Breast epithelium (tissue), 4 donors: Measurements from ENCODE around the gene POFUT1. TPM values are rescaled to one million over a fixed set of nuclear protein-coding genes. Genes with fewer than 3 reads are reported as not detected.

Source experiments
- DNase-seq, 2 donors: peaks; one replicate each; pipeline ENCODE4 v3.0.0-alpha.2; 2019; ENCODE audit warnings: low spot score in 2 of 2
- H3K27ac ChIP-seq, 2 donors: fragments of 200-600 bp; sonication (generic) in 1 of 2; one replicate each; pipeline ENCODE4 v1.5.1; 2016 to 2019; ENCODE audit warnings: mild to moderate bottlenecking in 1 of 2
- H3K27me3 ChIP-seq, 2 donors: fragments of 200-600 bp; sonication (generic) in 1 of 2; one replicate each; pipeline versions ENCODE4 v1.5.1 to v1.6.0; 2017 to 2019; ENCODE audit warnings: control low read depth in 1 of 2, mild to moderate bottlenecking in 1 of 2
- H3K36me3 ChIP-seq: fragments of 200-600 bp; one replicate; pipeline ENCODE4 v1.5.1; 2019
- H3K4me1 ChIP-seq, 2 donors: fragments of 200-600 bp; sonication (generic); one replicate each; pipeline ENCODE4 v1.5.1; 2016 to 2019; ENCODE audit warnings: control low read depth in 1 of 2
- H3K4me3 ChIP-seq, 3 donors: fragments of 200-600 bp; sonication (generic); 1 replicate in 2 of 3; 2 replicates in 1 of 3; pipeline ENCODE4 v1.5.1; 2016 to 2019; ENCODE audit warnings: mild to moderate bottlenecking in 3 of 3, moderate library complexity in 2 of 3
- H3K9me3 ChIP-seq, 2 donors: fragments of 200-600 bp; sonication (generic) in 1 of 2; one replicate each; pipeline ENCODE4 v1.5.1; 2016 to 2019; ENCODE audit warnings: control low read depth in 1 of 2
- CTCF ChIP-seq, 3 donors: fragments of 450-650 bp; IDR thresholded peaks; one replicate each; pipeline ENCODE4 v1.5.1; 2016 to 2017; ENCODE audit warnings: antibody characterized with exemption in 3 of 3, mild to moderate bottlenecking in 3 of 3, moderate library complexity in 3 of 3
- POLR2A ChIP-seq: fragments of 450-650 bp; IDR thresholded peaks from one replicate; pipeline ENCODE4 v1.6.1; 2016; ENCODE audit warnings: antibody characterized with exemption, mild to moderate bottlenecking, moderate library complexity
- POLR2AphosphoS5 ChIP-seq, 3 donors: sonication (generic); formaldehyde crosslinking; IDR thresholded peaks; one replicate each; pipeline ENCODE4 v1.6.1; 2017; ENCODE audit warnings: antibody characterized with exemption in 3 of 3
- intact Hi-C: fragments of 100-400 bp; cut with DNase I; formaldehyde crosslinking; loops from one replicate; pipeline ENCODE4 v1.15.1; 2023; ENCODE audit warnings: low total_unique reads
- total RNA-seq, 3 donors: library from RNA; depleted of rRNA; stranded (reverse); fragments of >200 nt; gene quantifications; one replicate each; pipeline ENCODE4 v1.1.0, GENCODE V29; 2016

The POFUT1 gene
- total RNA-seq, 3 donors from 2014 or later: 29.5 to 38.7 (median 34.2) TPM

GRCh38 chr20:32232326-32232886 is 24.7 kb downstream of the POFUT1 start:
- H3K4me3 ChIP-seq: no peak overlapping the region
- DNase-seq: no peak
- H3K9me3 ChIP-seq: no peaks in the 10 kb centered on the region
- H3K36me3 ChIP-seq: no peaks in the 10 kb centered on the region
- no peak overlapping the region for H3K27ac ChIP-seq
- no peaks in the 10 kb centered on the region for H3K27me3 ChIP-seq
- intact Hi-C loops: no loop called here
- H3K4me1 ChIP-seq: no peaks in the 10 kb centered on the region
- no peak for TF ChIP-seq POLR2AphosphoS5 (IDR thresholded peaks at IDR 0.05)
- no peak for TF ChIP-seq CTCF (IDR thresholded peaks at IDR 0.05)
- no peak for TF ChIP-seq POLR2A

GRCh38 chr20:32233286-32233685 is 25.6 kb downstream of the POFUT1 start:
- DNase-seq: no peak
- TF ChIP-seq POLR2A (no peak), POLR2AphosphoS5 (IDR thresholded peaks at IDR 0.05) (no peak), CTCF (IDR thresholded peaks at IDR 0.05) (no peak)
- intact Hi-C loops: no loop called here
- no peaks in the 10 kb centered on the region for H3K27me3 ChIP-seq
- no peak overlapping the region for H3K4me3 ChIP-seq
- no peaks in the 10 kb centered on the region for H3K4me1 ChIP-seq
- no peaks in the 10 kb centered on the region for H3K36me3 ChIP-seq
- no peaks in the 10 kb centered on the region for H3K9me3 ChIP-seq
- no peak overlapping the region for H3K27ac ChIP-seq

- intact Hi-C loops: no loop called here
- no peaks in the 10 kb centered on the region for H3K9me3 ChIP-seq
- H3K4me1 ChIP-seq: no peaks in the 10 kb centered on the region
- DNase-seq: no peak
- no peak overlapping the region for H3K4me3 ChIP-seq
- TF ChIP-seq POLR2A (no peak), CTCF (IDR thresholded peaks at IDR 0.05) (no peak), POLR2AphosphoS5 (IDR thresholded peaks at IDR 0.05) (no peak)
- H3K27me3 ChIP-seq: no peaks in the 10 kb centered on the region
- H3K36me3 ChIP-seq: no peaks in the 10 kb centered on the region
- H3K27ac ChIP-seq: no peak overlapping the region
Measured at GRCh38 chr20:32234135-32234808, 26.6 kb downstream of the POFUT1 start.

- H3K9me3 ChIP-seq: no peaks in the 10 kb centered on the region
- intact Hi-C loops: no loop called here
- no peaks in the 10 kb centered on the region for H3K36me3 ChIP-seq
- no peak overlapping the region for H3K4me3 ChIP-seq
- peak overlapping the region; percentile 48 to 54 for H3K27ac ChIP-seq
- no peak for DNase-seq
- TF ChIP-seq POLR2AphosphoS5 (IDR thresholded peaks at IDR 0.05) (no peak), CTCF (IDR thresholded peaks at IDR 0.05) (no peak)
- H3K27me3 ChIP-seq: no peaks in the 10 kb centered on the region
- no peaks in the 10 kb centered on the region for H3K4me1 ChIP-seq
Measured at GRCh38 chr20:32235331-32236047, 27.8 kb downstream of the POFUT1 start.

GRCh38 chr20:32236048-32236533 is 28.4 kb downstream of the POFUT1 start:
- peak in 1 of 2 donors; percentile 24 for DNase-seq
- intact Hi-C loops: no loop called here
- Histone ChIP-seq H3K27me3 (no peaks in the 10 kb centered on the region), H3K4me1 (no peaks in the 10 kb centered on the region), H3K9me3 (no peaks in the 10 kb centered on the region), H3K36me3 (no peaks in the 10 kb centered on the region), H3K4me3 (no peak overlapping the region), H3K27ac (peak overlapping the region; percentile 48 to 54)
- TF ChIP-seq POLR2AphosphoS5 (IDR thresholded peaks at IDR 0.05) (no peak), CTCF (IDR thresholded peaks at IDR 0.05) (no peak), POLR2A (no peak)
